DND-41 (cell line): ENCODE results near the gene NIBAN1.

ENCODE experiments used
- ATAC-seq: fragments of 200-7000 bp; cut with Tn5 transposase; 3 replicates; pipeline ENCODE4 v1.9.1; 2021; ENCODE audit warnings: low read depth; ENCODE audit not compliant: insufficient read depth
- DNase-seq: peaks from one replicate; pipeline ENCODE4 v3.0.0-alpha.2; 2020
- H2AFZ ChIP-seq: 2 replicates; pipeline ENCODE4 v1.6.0; 2012; ENCODE audit warnings: low read depth, low read length
- H3K27ac ChIP-seq: 2 replicates; pipeline ENCODE4 v1.5.1; 2012; ENCODE audit warnings: low read length, inconsistent platforms
- H3K27me3 ChIP-seq: fragments of 200-600 bp; sonication (generic); 2 replicates; pipeline ENCODE4 v1.6.0; 2012; ENCODE audit warnings: low read length, mild to moderate bottlenecking, inconsistent platforms; ENCODE audit not compliant: insufficient read depth, poor library complexity
- H3K36me3 ChIP-seq: 2 replicates; pipeline ENCODE4 v1.5.1; 2012; ENCODE audit warnings: low read length, inconsistent platforms; ENCODE audit not compliant: insufficient read depth
- H3K4me1 ChIP-seq: 2 replicates; pipeline ENCODE4 v1.5.1; 2012; ENCODE audit warnings: mild to moderate bottlenecking, low read length; ENCODE audit not compliant: insufficient read depth
- H3K4me2 ChIP-seq: 2 replicates; pipeline ENCODE4 v1.6.0; 2012; ENCODE audit warnings: mild to moderate bottlenecking, moderate library complexity, low read length, inconsistent platforms; ENCODE audit not compliant: insufficient read depth
- H3K4me3 ChIP-seq, 2 experiments: fragments of 200-600 bp in 1 of 2; shearing (Covaris generic) in 1 of 2; 2 replicates each; pipeline ENCODE4 v1.5.1; 2012 to 2016; ENCODE audit warnings: inconsistent platforms in 2 of 2, low read length in 2 of 2, mild to moderate bottlenecking in 2 of 2, low read depth in 1 of 2, moderate library complexity in 1 of 2
- H3K79me2 ChIP-seq: 2 replicates; pipeline ENCODE4 v1.6.0; 2012; ENCODE audit warnings: low read length, inconsistent platforms; ENCODE audit not compliant: insufficient read depth
- H3K9ac ChIP-seq: 2 replicates; pipeline ENCODE4 v1.6.0; 2012; ENCODE audit warnings: low read depth, mild to moderate bottlenecking, inconsistent platforms, low read length, moderate library complexity
- H3K9me3 ChIP-seq: 2 replicates; pipeline ENCODE4 v1.5.1; 2012; ENCODE audit warnings: low read length, moderate library complexity, mild to moderate bottlenecking, inconsistent platforms; ENCODE audit not compliant: insufficient read depth, severe bottlenecking
- H4K20me1 ChIP-seq: 2 replicates; pipeline ENCODE4 v1.6.0; 2012; ENCODE audit warnings: low read length; ENCODE audit not compliant: insufficient read depth
- CTCF ChIP-seq: IDR thresholded peaks from 2 replicates; pipeline ENCODE4 v1.5.1; 2012; ENCODE audit warnings: borderline replicate concordance, low read length, moderate library complexity, mild to moderate bottlenecking; ENCODE audit not compliant: poor library complexity, severe bottlenecking; ENCODE audit errors: extremely low read depth
- EZH2 ChIP-seq: IDR thresholded peaks from 3 replicates; pipeline ENCODE4 v1.6.1; 2012; ENCODE audit warnings: borderline replicate concordance, low read depth, mild to moderate bottlenecking, moderate library complexity, low read length, inconsistent platforms; ENCODE audit not compliant: severe bottlenecking

Gene NIBAN1

GRCh38 chr1:184966989-184967388 is 7.3 kb downstream of the NIBAN1 start:
- no peaks in the 10 kb centered on the region for H3K36me3 ChIP-seq
- no peak overlapping the region for H2AFZ ChIP-seq
- no peaks in the 10 kb centered on the region for H3K4me1 ChIP-seq
- ATAC-seq (no peak), DNase-seq (no peak)
- no peaks in the 10 kb centered on the region for H3K9me3 ChIP-seq
- H3K79me2 ChIP-seq = no peaks in the 10 kb centered on the region
- no peak overlapping the region for H3K27ac ChIP-seq
- H4K20me1 ChIP-seq = no peaks in the 10 kb centered on the region
- no peak overlapping the region for H3K4me3 ChIP-seq
- TF ChIP-seq CTCF = no peak
- TF ChIP-seq EZH2 = no peak
- H3K27me3 ChIP-seq = peaks cover 8% of the 10 kb centered on the region
- no peak overlapping the region for H3K4me2 ChIP-seq
- H3K9ac ChIP-seq = no peak overlapping the region

- no peak for ATAC-seq
Observed at GRCh38 chr1:184965944-184966860, 8.1 kb downstream of the NIBAN1 start.

GRCh38 chr1:184965439-184965838 is 8.9 kb downstream of the NIBAN1 start:
- H3K4me2 ChIP-seq = no peak overlapping the region
- no peaks in the 10 kb centered on the region for H3K9me3 ChIP-seq
- no peak for TF ChIP-seq CTCF
- no peak for TF ChIP-seq EZH2
- no peak overlapping the region for H2AFZ ChIP-seq
- no peak overlapping the region for H3K4me3 ChIP-seq
- no peak for ATAC-seq
- DNase-seq = no peak
- H3K27ac ChIP-seq = no peak overlapping the region
- H3K27me3 ChIP-seq = peaks cover 4% of the 10 kb centered on the region
- no peaks in the 10 kb centered on the region for H3K4me1 ChIP-seq
- no peaks in the 10 kb centered on the region for H3K36me3 ChIP-seq
- H3K9ac ChIP-seq = no peak overlapping the region
- no peaks in the 10 kb centered on the region for H4K20me1 ChIP-seq
- no peaks in the 10 kb centered on the region for H3K79me2 ChIP-seq

More at GRCh38 chr1:184965944-184966860, 8.1 kb downstream of the NIBAN1 start:
- Histone ChIP-seq H3K4me3 (no peak overlapping the region), H3K4me2 (no peak overlapping the region), H3K79me2 (no peaks in the 10 kb centered on the region), H3K27me3 (peaks cover 4% of the 10 kb centered on the region), H3K4me1 (no peaks in the 10 kb centered on the region), H4K20me1 (no peaks in the 10 kb centered on the region), H3K9me3 (no peaks in the 10 kb centered on the region), H3K36me3 (no peaks in the 10 kb centered on the region), H2AFZ (no peak overlapping the region), H3K27ac (no peak overlapping the region), H3K9ac (no peak overlapping the region)
- TF ChIP-seq EZH2 = no peak
- no peak for DNase-seq

GRCh38 chr1:184959626-184960025 is 14.7 kb downstream of the NIBAN1 start:
- ATAC-seq = no peak
- no peak overlapping the region for H3K4me3 ChIP-seq
- TF ChIP-seq CTCF (no peak), EZH2 (no peak)
- H3K27ac ChIP-seq = no peak overlapping the region
- H3K4me1 ChIP-seq = no peaks in the 10 kb centered on the region
- H3K9ac ChIP-seq = no peak overlapping the region
- no peaks in the 10 kb centered on the region for H3K79me2 ChIP-seq
- no peak overlapping the region for H2AFZ ChIP-seq
- no peaks in the 10 kb centered on the region for H3K36me3 ChIP-seq
- H3K4me2 ChIP-seq = no peak overlapping the region
- H3K9me3 ChIP-seq = no peaks in the 10 kb centered on the region
- H3K27me3 ChIP-seq = peaks cover 5% of the 10 kb centered on the region
- H4K20me1 ChIP-seq = no peaks in the 10 kb centered on the region
- no peak for DNase-seq
